ENCODE data around the gene AK4. TPM values are rescaled to one million over a fixed set of nuclear protein-coding genes. Genes with fewer than 3 reads are reported as not detected.

Gene AK4
- total RNA-seq, 2 experiments from 2014 or later = 0.08 to 0.14 TPM

- Histone ChIP-seq H3K9me3 (ENCODE audit: control insufficient read depth in 1 of 2, insufficient read depth in 1 of 2, low read length in 2 of 2) (no peaks in the 10 kb centered on the region), H3K27ac (ENCODE audit: low read depth in 1 of 2, low read length in 2 of 2) (no peak overlapping the region), H3K4me3 (ENCODE audit: low read length) (no peak overlapping the region), H3K27me3 (ENCODE audit: control insufficient read depth in 1 of 2, insufficient read depth in 2 of 2, low read length in 2 of 2) (no peaks in the 10 kb centered on the region), H3K36me3 (ENCODE audit: insufficient read depth, low read length) (no peaks in the 10 kb centered on the region), H3K4me1 (ENCODE audit: insufficient read depth, low read length) (no peaks in the 10 kb centered on the region)
- Mint-ChIP-seq H3K4me1 (ENCODE audit: low read depth) (no peaks in the 10 kb centered on the region), H3K27me3 (peaks cover 4% of the 10 kb centered on the region), H3K4me3 (no peak overlapping the region), H3K36me3 (ENCODE audit: low read depth) (no peaks in the 10 kb centered on the region), H3K27ac (no peak overlapping the region), H3K9me3 (no peaks in the 10 kb centered on the region)
- TF ChIP-seq CTCF (IDR thresholded peaks at IDR 0.05) = no peak
- DNase-seq (no peak), ATAC-seq (ENCODE audit: poor library complexity) (no peak)
- ChIA-PET CTCF (interaction anchor here (0.7 kb wide), 1 partner anchor 454 kb away, joined by 3 read pairs; no protein-coding TSS in a partner anchor), POLR2A (no interaction called here)
- intact Hi-C loops (cut with DNase I, micrococcal nuclease) = loop anchor here in 1 of 2 experiments (5.0 kb wide), 1 partner anchor 145 kb away; no protein-coding TSS in a partner anchor
Measured at GRCh38 chr1:65207317-65207716, 59.3 kb downstream of the AK4 start.

GRCh38 chr1:65208563-65208973 is 60.6 kb downstream of the AK4 start:
- DNase-seq (no peak), ATAC-seq (ENCODE audit: poor library complexity) (no peak)
- Mint-ChIP-seq H3K27ac (no peak overlapping the region), H3K4me3 (no peak overlapping the region), H3K9me3 (no peaks in the 10 kb centered on the region), H3K4me1 (ENCODE audit: low read depth) (no peaks in the 10 kb centered on the region), H3K27me3 (peaks cover 4% of the 10 kb centered on the region), H3K36me3 (ENCODE audit: low read depth) (no peaks in the 10 kb centered on the region)
- H3K27me3 ChIP-seq (ENCODE audit: control insufficient read depth in 1 of 2, insufficient read depth in 2 of 2, low read length in 2 of 2) = no peaks in the 10 kb centered on the region
- ChIA-PET CTCF (interaction anchor here (0.5 to 1.3 kb wide), 3 partner anchors 27 to 936 kb away, joined by 3 to 4 read pairs (median 3); no protein-coding TSS in a partner anchor), POLR2A (no interaction called here)
- intact Hi-C loops (cut with DNase I, micrococcal nuclease) = loop anchor here in 1 of 2 experiments (5.0 kb wide), 1 partner anchor 146 kb away; no protein-coding TSS in a partner anchor
- no peak overlapping the region for H3K4me3 ChIP-seq (ENCODE audit: low read length)
- H3K36me3 ChIP-seq (ENCODE audit: insufficient read depth, low read length) = no peaks in the 10 kb centered on the region
- H3K4me1 ChIP-seq (ENCODE audit: insufficient read depth, low read length) = no peaks in the 10 kb centered on the region
- no peak for TF ChIP-seq CTCF (IDR thresholded peaks at IDR 0.05)
- H3K27ac ChIP-seq (ENCODE audit: low read depth in 1 of 2, low read length in 2 of 2) = no peak overlapping the region
- no peaks in the 10 kb centered on the region for H3K9me3 ChIP-seq (ENCODE audit: control insufficient read depth in 1 of 2, insufficient read depth in 1 of 2, low read length in 2 of 2)

DNA sequence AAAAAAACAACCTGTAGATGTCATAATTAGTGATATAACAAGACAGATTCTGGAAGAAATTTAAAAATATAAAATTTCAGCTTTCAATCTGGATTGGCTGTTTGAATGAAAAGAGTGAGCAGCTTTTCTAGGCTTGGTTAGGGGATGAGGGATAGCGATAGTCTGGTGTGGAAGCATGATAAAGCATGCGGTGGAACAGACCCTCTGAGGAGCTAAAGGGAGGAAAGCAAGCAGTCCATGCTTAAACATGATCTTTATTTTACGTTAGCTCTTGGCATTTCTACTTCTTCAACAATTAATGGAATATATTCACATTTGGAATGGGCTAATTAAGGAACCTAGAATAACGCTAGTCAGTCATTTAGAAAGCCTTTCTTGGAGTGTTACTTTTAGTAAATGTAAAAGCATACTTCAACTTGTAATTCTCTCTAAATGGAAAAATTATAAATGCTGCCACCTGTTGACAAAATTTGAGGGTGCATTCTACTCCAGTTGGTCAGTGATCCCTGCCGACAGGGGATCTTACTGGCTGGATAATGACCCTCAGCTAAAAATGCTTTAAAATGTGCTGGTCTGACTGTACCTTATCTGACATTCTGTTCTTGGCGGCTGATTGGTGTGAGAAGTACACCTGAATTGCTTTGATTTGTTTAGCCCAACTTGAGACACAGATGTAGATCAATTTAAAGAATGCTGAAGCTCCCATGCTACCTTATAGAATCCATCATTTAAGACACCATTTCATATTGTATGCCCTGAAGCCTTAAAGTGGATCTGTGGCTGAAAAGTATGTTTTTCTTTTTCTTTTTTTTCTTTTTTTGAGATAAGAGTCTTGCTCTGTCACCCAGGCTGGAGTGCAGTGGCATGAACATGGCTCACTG is 61.2 kb downstream of the AK4 start:
- ATAC-seq (ENCODE audit: poor library complexity) = no peak
- Mint-ChIP-seq H3K9me3 (no peaks in the 10 kb centered on the region), H3K27me3 (peaks cover 4% of the 10 kb centered on the region), H3K27ac (no peak overlapping the region), H3K4me3 (no peak overlapping the region), H3K4me1 (ENCODE audit: low read depth) (no peaks in the 10 kb centered on the region), H3K36me3 (ENCODE audit: low read depth) (no peaks in the 10 kb centered on the region)
- no peak overlapping the region for H3K4me3 ChIP-seq (ENCODE audit: low read length)
- CTCF ChIA-PET = interaction anchor here (0.5 to 1.3 kb wide), 3 partner anchors 26 to 937 kb away, joined by 3 to 4 read pairs (median 3); no protein-coding TSS in a partner anchor
- DNase-seq = peak in 4 of 14 experiments; percentile 6 to 34 (median 26)
- POLR2A ChIA-PET = no interaction called here
- no peak overlapping the region for H3K27ac ChIP-seq (ENCODE audit: low read depth in 1 of 2, low read length in 2 of 2)
- no peaks in the 10 kb centered on the region for H3K27me3 ChIP-seq (ENCODE audit: control insufficient read depth in 1 of 2, insufficient read depth in 2 of 2, low read length in 2 of 2)
- H3K4me1 ChIP-seq (ENCODE audit: insufficient read depth, low read length) = no peaks in the 10 kb centered on the region
- H3K9me3 ChIP-seq (ENCODE audit: control insufficient read depth in 1 of 2, insufficient read depth in 1 of 2, low read length in 2 of 2) = no peaks in the 10 kb centered on the region
- intact Hi-C loops (cut with DNase I, micrococcal nuclease) = loop anchor here (1.0 to 5.0 kb wide), 2 partner anchors 147 to 149 kb away; no protein-coding TSS in a partner anchor
- no peaks in the 10 kb centered on the region for H3K36me3 ChIP-seq (ENCODE audit: insufficient read depth, low read length)
- peak; percentile 55 for TF ChIP-seq CTCF (IDR thresholded peaks at IDR 0.05)

All from CD4-positive, alpha-beta T cell (primary cell).